K562 (cell line): Measurements from ENCODE around the gene SLC12A9. TPM values are rescaled to one million over a fixed set of nuclear protein-coding genes. Genes with fewer than 3 reads are reported as not detected.
A peak's percentile ranks its signal among the peaks of the same experiment; 100 is the strongest.

Source experiments
- ARNT ChIP-seq, 2 experiments: fragments of 450-650 bp; IDR thresholded peaks; 2 replicates each; pipeline ENCODE4 v1.6.1; 2016; ENCODE audit warnings: mild to moderate bottlenecking in 1 of 2
- CEBPG ChIP-seq, 3 experiments: fragments of 200-800 bp in 1 of 3; sonication (Bioruptor generic) in 1 of 3; sonication (generic) in 1 of 3; formaldehyde crosslinking in 1 of 3; IDR thresholded peaks in 2 of 3; conservative IDR thresholded peaks in 1 of 3; 2 replicates each; pipeline versions ENCODE4 v1.6.1 to v1.8.0; 2016 to 2022; ENCODE audit warnings: missing compliant biosample characterization in 2 of 3, missing genetic modification characterization in 2 of 3, mild to moderate bottlenecking in 1 of 3, missing genetic modification reagents in 1 of 3
- E2F3 ChIP-seq: fragments of 250-450 bp; sonication (Bioruptor Pico); IDR thresholded peaks from 2 replicates; pipeline ENCODE4 v1.4.0; 2020; ENCODE audit warnings: mild to moderate bottlenecking
- EGR1 ChIP-seq: fragments of 450-650 bp; conservative IDR thresholded peaks from 2 replicates; pipeline ENCODE4 v1.6.1; 2017; ENCODE audit warnings: mild to moderate bottlenecking
- ELF1 ChIP-seq: fragments of 200-800 bp; sonication (Bioruptor generic); IDR thresholded peaks from 2 replicates; pipeline ENCODE4 v1.6.1; 2016; ENCODE audit warnings: missing genetic modification characterization, missing compliant biosample characterization
- HBP1 ChIP-seq: fragments of 450-650 bp; formaldehyde crosslinking; IDR thresholded peaks from 2 replicates; pipeline ENCODE4 v1.4.0; 2022; ENCODE audit warnings: missing genetic modification characterization
- HDAC8 ChIP-seq: fragments of 450-650 bp; IDR thresholded peaks from 2 replicates; pipeline ENCODE4 v1.6.1; 2016; ENCODE audit warnings: mild to moderate bottlenecking, missing genetic modification characterization, moderate library complexity, missing compliant biosample characterization
- HOXB6 ChIP-seq: fragments of 250-450 bp; sonication (Bioruptor Pico); IDR thresholded peaks from 2 replicates; pipeline ENCODE4 v1.5.1; 2022; ENCODE audit warnings: mild to moderate bottlenecking, borderline replicate concordance
- IRF2 ChIP-seq: sonication (generic); formaldehyde crosslinking; IDR thresholded peaks from 2 replicates; pipeline ENCODE4 v1.8.1; 2022; ENCODE audit warnings: mild to moderate bottlenecking, missing genetic modification reagents
- KAT7 ChIP-seq: sonication (generic); formaldehyde crosslinking; IDR thresholded peaks from 2 replicates; pipeline ENCODE4 v1.8.0; 2022; ENCODE audit warnings: missing genetic modification reagents, mild to moderate bottlenecking, borderline replicate concordance
- KDM4B ChIP-seq, 2 experiments: fragments of 450-650 bp in 1 of 2; sonication (generic) in 1 of 2; IDR thresholded peaks; 2 replicates each; pipeline ENCODE4 v1.6.1; 2016 to 2017; ENCODE audit warnings: borderline replicate concordance in 2 of 2, antibody characterized with exemption in 1 of 2, low read depth in 1 of 2, mild to moderate bottlenecking in 1 of 2
- KLF13 ChIP-seq: fragments of 450-650 bp; IDR thresholded peaks from 2 replicates; pipeline ENCODE4 v1.6.1; 2016; ENCODE audit warnings: missing genetic modification characterization, low read depth, mild to moderate bottlenecking, missing compliant biosample characterization, moderate library complexity, borderline replicate concordance
- MECOM ChIP-seq: fragments of 250-450 bp; sonication (Bioruptor Pico); IDR thresholded peaks from 2 replicates; pipeline ENCODE4 v1.8.0; 2022; ENCODE audit warnings: inconsistent platforms
- NCOA2 ChIP-seq, 2 experiments: fragments of 450-650 bp; IDR thresholded peaks; 2 replicates each; pipeline ENCODE4 v1.6.1; 2018; ENCODE audit warnings: mild to moderate bottlenecking in 2 of 2, moderate library complexity in 1 of 2; ENCODE audit not compliant: partially characterized antibody in 2 of 2
- PCBP1 ChIP-seq: fragments of 200-400 bp; formaldehyde crosslinking; IDR thresholded peaks from 2 replicates; pipeline ENCODE4 v1.6.1; 2018; ENCODE audit warnings: mild to moderate bottlenecking, low read depth, low read length; ENCODE audit not compliant: poor library complexity, severe bottlenecking
- PURB ChIP-seq: sonication (generic); formaldehyde crosslinking; IDR thresholded peaks from 2 replicates; pipeline ENCODE4 v1.9.0; 2021; ENCODE audit warnings: low read depth, mild to moderate bottlenecking, missing genetic modification reagents
- TCF15 ChIP-seq: fragments of 250-450 bp; sonication (Bioruptor Pico); IDR thresholded peaks from 2 replicates; pipeline ENCODE4 v1.8.0; 2022; ENCODE audit warnings: moderate library complexity, mild to moderate bottlenecking, inconsistent platforms
- TSHZ1 ChIP-seq: fragments of 250-450 bp; sonication (Bioruptor Pico); IDR thresholded peaks from 2 replicates; pipeline ENCODE4 v1.4.0; 2020; ENCODE audit warnings: mild to moderate bottlenecking, moderate library complexity
- USF1 ChIP-seq: sonication (generic); formaldehyde crosslinking; IDR thresholded peaks from 2 replicates; pipeline ENCODE4 v1.9.0; 2022; ENCODE audit warnings: mild to moderate bottlenecking, missing genetic modification reagents
- ZZZ3 ChIP-seq: fragments of 450-650 bp; IDR thresholded peaks from 2 replicates; pipeline ENCODE4 v1.6.1; 2016; ENCODE audit warnings: antibody characterized with exemption, mild to moderate bottlenecking, moderate library complexity
- polyA plus RNA-seq, 8 experiments: library from polyadenylated mRNA; depleted of rRNA in 4 of 8; stranded (reverse) in 5 of 8; unstranded in 3 of 8; fragments of >200 nt; fragmentation: Nextera tagmentation in 2 of 8; fragmentation: Illumina TruSeq in 1 of 8; extraction: Ambion mirVana in 2 of 8; extraction: Trizol in 1 of 8; gene quantifications; 2 replicates each; pipeline versions ENCODE4 v1.2.1 to v1.2.3, GENCODE V29; 2011 to 2014; ENCODE audit warnings: inconsistent platforms in 1 of 8, missing spikeins in 1 of 8
- total RNA-seq, 7 experiments: library from RNA; depleted of rRNA in 6 of 7; stranded (reverse); fragments of >200 nt in 6 of 7; fragmentation: Illumina TruSeq in 2 of 7; extraction: Trizol in 2 of 7; gene quantifications; 2 replicates each; pipeline versions ENCODE4 v1.2.1 to v1.2.3, GENCODE V29; 2011 to 2021; ENCODE audit warnings: low replicate concordance in 1 of 7

SLC12A9 gene
- total and polyA plus RNA-seq, 9 of the 15 experiments (the other 6 are each of a cell fraction or from before 2014, with no cell fraction given), result 0.06 to 20.2 (median 10.7) TPM

GRCh38 chr7:100837099-100837836, 15.2 kb upstream of the SLC12A9 start (continued):
- TF ChIP-seq NCOA2 (IDR thresholded peaks at IDR 0.05; ENCODE audit: partially characterized antibody in 2 of 2) (no peak), E2F3 (CRISPR knock-in tag) (peak; percentile 83), USF1 (CRISPR knock-in tag) (peak; percentile 99), KAT7 (CRISPR knock-in tag) (no peak), EGR1 (no peak; the same call in 1 of the 2 replicates), HOXB6 (CRISPR knock-in tag) (no peak), CEBPG (CRISPR knock-in tag; IDR thresholded peaks at IDR 0.05) (no peak), CEBPG (tag; conservative IDR thresholded peaks at IDR 0.05 in 1 of 2, IDR thresholded peaks at IDR 0.05 in 1 of 2) (no peak), KDM4B (IDR thresholded peaks at IDR 0.05; ENCODE audit: borderline replicate concordance in 2 of 2, low read depth in 1 of 2) (peak in 1 of 2 experiments; percentile 80; a peak in 1 of 4 replicates), KLF13 (no peak), PCBP1 (no peak), HDAC8 (tag) (no peak), ELF1 (tag) (no peak), TSHZ1 (no peak), HBP1 (CRISPR knock-in tag) (no peak; the same call in 1 of the 2 replicates), ZZZ3 (peak; percentile 56; the same call in 1 of the 2 replicates), MECOM (CRISPR knock-in tag) (0 out of 2 replicates have a peak, but pooled peaks have one; percentile 8), PURB (no peak), TCF15 (CRISPR knock-in tag) (no peak), ARNT (IDR thresholded peaks at IDR 0.05) (peak; percentile 51 to 54; a peak in 1 of 4 replicates), IRF2 (CRISPR knock-in tag) (no peak)
